PC-3 (cell line): ENCODE results near the gene BPIFB1. TPM values are rescaled to one million over a fixed set of nuclear protein-coding genes. Genes with fewer than 3 reads are reported as not detected.

Source experiments
- ATAC-seq: fragments of 200-7000 bp; cut with Tn5 transposase; 2 replicates; pipeline ENCODE4 v1.9.1; 2020; ENCODE audit warnings: mild to moderate bottlenecking, moderate library complexity
- BruUV-seq: library from RNA; stranded (reverse); fragments of 400-500 nt; replicated peaks from 2 replicates; lab custom pipeline; 2021; lab: Mats Ljungman, UMichigan
- CTCF ChIA-PET: fragments of 300-600 bp; sonication (Branson Sonifier 250); formaldehyde crosslinking; loops from one replicate; lab custom pipeline; 2022; ENCODE audit warnings: antibody characterized with exemption; lab: Charles Lee
- POLR2A ChIA-PET: fragments of 300-600 bp; sonication (Branson Sonifier 250); formaldehyde crosslinking; loops from one replicate; lab custom pipeline; 2022; ENCODE audit warnings: antibody characterized with exemption; ENCODE audit not compliant: unreplicated experiment; lab: Charles Lee
- DNase-seq: peaks from one replicate; pipeline ENCODE4 v3.0.0-alpha.2; 2015
- H2AFZ ChIP-seq: fragments of 300-600 bp; sonication (generic); 2 replicates; pipeline ENCODE4 v1.6.0; 2016; ENCODE audit warnings: antibody characterized with exemption, low read length
- H3F3A ChIP-seq: fragments of 300-600 bp; sonication (generic); one replicate; pipeline ENCODE4 v1.6.0; 2017; ENCODE audit warnings: antibody characterized with exemption, low read length, control low read depth, mild to moderate bottlenecking; ENCODE audit not compliant: unreplicated experiment
- H3K27ac ChIP-seq: fragments of 300-600 bp; sonication (generic); 2 replicates; pipeline ENCODE4 v1.5.1; 2016; ENCODE audit warnings: mild to moderate bottlenecking, low read length
- H3K27me3 ChIP-seq: fragments of 300-600 bp; sonication (generic); 2 replicates; pipeline ENCODE4 v1.6.1; 2016; ENCODE audit warnings: low read length, mixed read lengths
- H3K36me3 ChIP-seq: fragments of 300-600 bp; sonication (generic); 2 replicates; pipeline ENCODE4 v1.6.1; 2016; ENCODE audit warnings: low read depth, mixed run types, low read length, mixed read lengths
- H3K4me1 ChIP-seq: fragments of 300-600 bp; sonication (generic); 2 replicates; pipeline ENCODE4 v1.5.1; 2016; ENCODE audit warnings: low read length; ENCODE audit not compliant: insufficient read depth
- H3K4me2 ChIP-seq: fragments of 300-600 bp; sonication (generic); 2 replicates; pipeline ENCODE4 v1.6.0; 2016; ENCODE audit warnings: low read length
- H3K4me3 ChIP-seq: fragments of 300-600 bp; sonication (generic); 2 replicates; pipeline ENCODE4 v1.5.1; 2016; ENCODE audit warnings: mild to moderate bottlenecking, low read length, mixed read lengths
- H3K79me2 ChIP-seq: fragments of 300-600 bp; sonication (generic); 2 replicates; pipeline ENCODE4 v1.6.1; 2017; ENCODE audit warnings: low read length, mixed read lengths
- H3K9ac ChIP-seq: fragments of 300-600 bp; sonication (generic); 2 replicates; pipeline ENCODE4 v1.6.0; 2016; ENCODE audit warnings: mild to moderate bottlenecking, low read length
- H3K9me2 ChIP-seq: fragments of 300-600 bp; sonication (generic); replicated peaks from 2 replicates; pipeline ENCODE4 v1.6.1; 2016; ENCODE audit warnings: mixed run types, low read length, mixed read lengths
- H3K9me3 ChIP-seq: fragments of 300-600 bp; sonication (generic); 2 replicates; pipeline ENCODE4 v1.6.1; 2016; ENCODE audit warnings: low read length, mixed read lengths
- H4K20me1 ChIP-seq: fragments of 300-600 bp; sonication (generic); 2 replicates; pipeline ENCODE4 v1.6.1; 2016; ENCODE audit warnings: low read length, mixed read lengths
- CTCF ChIP-seq: fragments of 300-600 bp; sonication (generic); conservative IDR thresholded peaks from 2 replicates; pipeline ENCODE4 v1.5.1; 2017; ENCODE audit warnings: antibody characterized with exemption, low read depth, mild to moderate bottlenecking, low read length
- EZH2 ChIP-seq: fragments of 300-600 bp; sonication (generic); IDR thresholded peaks from one replicate; pipeline ENCODE4 v1.6.1; 2017; ENCODE audit warnings: antibody characterized with exemption, mild to moderate bottlenecking, low read length; ENCODE audit not compliant: unreplicated experiment
- EZH2phosphoT487 ChIP-seq: fragments of 300-600 bp; sonication (generic); IDR thresholded peaks from 2 replicates; pipeline ENCODE4 v1.6.1; 2018; ENCODE audit warnings: mild to moderate bottlenecking, antibody characterized with exemption, low read length, borderline replicate concordance
- intact Hi-C: fragments of 100-400 bp; cut with micrococcal nuclease; formaldehyde crosslinking; loops from 2 replicates; pipeline ENCODE4 v1.9.0; 2023
- total RNA-seq: library from RNA; depleted of rRNA; stranded (reverse); fragments of >200 nt; gene quantifications from 2 replicates; pipeline ENCODE4 v1.2.3, GENCODE V29; 2014

Gene BPIFB1
- total RNA-seq, 1 experiment from 2014 or later, result not detected

- Histone ChIP-seq H3K27me3 (peaks cover 41% of the 10 kb centered on the region), H3K9ac (no peak overlapping the region), H3K27ac (no peak overlapping the region), H3K4me1 (peaks cover 6% of the 10 kb centered on the region; the same call in 1 of the 2 replicates), H3K9me2 (no peaks in the 10 kb centered on the region), H3K79me2 (no peaks in the 10 kb centered on the region), H3F3A (no peaks in the 10 kb centered on the region), H4K20me1 (no peaks in the 10 kb centered on the region), H3K4me3 (no peak overlapping the region), H2AFZ (no peak overlapping the region), H3K36me3 (no peaks in the 10 kb centered on the region), H3K9me3 (no peaks in the 10 kb centered on the region), H3K4me2 (no peak overlapping the region)
- no peak for ATAC-seq
- TF ChIP-seq EZH2phosphoT487 (no peak), CTCF (no peak), EZH2 (no peak)
- intact Hi-C loops, result no loop called here
- DNase-seq, result no peak
- BruUV-seq, result no TSS peak
- POLR2A ChIA-PET, result no interaction called here
- CTCF ChIA-PET, result no interaction called here
Observed at GRCh38 chr20:33279261-33279910, 3.6 kb upstream of the BPIFB1 start.

- no peak for ATAC-seq
- Histone ChIP-seq H3K79me2 (no peaks in the 10 kb centered on the region), H3K4me1 (peaks cover 6% of the 10 kb centered on the region; the same call in 1 of the 2 replicates), H3K36me3 (no peaks in the 10 kb centered on the region), H3K4me2 (no peak overlapping the region), H2AFZ (no peak overlapping the region), H3K27me3 (peaks cover 42% of the 10 kb centered on the region), H3K27ac (no peak overlapping the region), H3F3A (no peaks in the 10 kb centered on the region), H3K4me3 (no peak overlapping the region), H3K9me3 (no peaks in the 10 kb centered on the region), H3K9ac (no peak overlapping the region), H3K9me2 (no peaks in the 10 kb centered on the region), H4K20me1 (no peaks in the 10 kb centered on the region)
- BruUV-seq, result no TSS peak
- POLR2A ChIA-PET, result no interaction called here
- no peak for DNase-seq
- intact Hi-C loops, result no loop called here
- TF ChIP-seq CTCF, result no peak
- CTCF ChIA-PET, result no interaction called here
Observed at GRCh38 chr20:33280000-33280680, 2.9 kb upstream of the BPIFB1 start.

GRCh38 chr20:33280775-33281174 lies 2.2 kb upstream of the BPIFB1 start:
- BruUV-seq, result no TSS peak
- H3K27ac ChIP-seq, result no peak overlapping the region
- no peaks in the 10 kb centered on the region for H4K20me1 ChIP-seq
- no peak overlapping the region for H3K4me2 ChIP-seq
- ChIA-PET POLR2A (no interaction called here), CTCF (no interaction called here)
- peaks cover 38% of the 10 kb centered on the region for H3K27me3 ChIP-seq
- H3K36me3 ChIP-seq, result no peaks in the 10 kb centered on the region
- no peaks in the 10 kb centered on the region for H3F3A ChIP-seq
- H2AFZ ChIP-seq, result no peak overlapping the region
- H3K4me3 ChIP-seq, result no peak overlapping the region
- peaks cover 6% of the 10 kb centered on the region; the same call in 1 of the 2 replicates for H3K4me1 ChIP-seq
- H3K79me2 ChIP-seq, result no peaks in the 10 kb centered on the region
- intact Hi-C loops, result no loop called here
- no peak for TF ChIP-seq CTCF
- TF ChIP-seq EZH2phosphoT487, result no peak
- TF ChIP-seq EZH2, result no peak
- no peak overlapping the region for H3K9ac ChIP-seq
- no peaks in the 10 kb centered on the region for H3K9me3 ChIP-seq
- DNase-seq (no peak), ATAC-seq (no peak)
- no peaks in the 10 kb centered on the region for H3K9me2 ChIP-seq
